Prostate gland (tissue), 2 donors: ENCODE measurements around the gene ZMYM2.

Source experiments
- POLR2A ChIP-seq: fragments of 450-650 bp; IDR thresholded peaks from one replicate; pipeline ENCODE4 v1.6.1; 2016; ENCODE audit warnings: antibody characterized with exemption, mild to moderate bottlenecking
- POLR2AphosphoS5 ChIP-seq: sonication (generic); formaldehyde crosslinking; IDR thresholded peaks from one replicate; pipeline ENCODE4 v1.6.1; 2017; ENCODE audit warnings: antibody characterized with exemption
- TF ChIP-seq, protein P1 (sequence below), 4 experiments: fragments of 200-600 bp in 2 of 4; fragments of 450-650 bp in 2 of 4; sonication (generic) in 2 of 4; IDR thresholded peaks; 1 replicate in 3 of 4; 2 replicates in 1 of 4; pipeline ENCODE4 v1.5.1; 2016 to 2019; ENCODE audit warnings: antibody characterized with exemption in 4 of 4, mild to moderate bottlenecking in 2 of 4, moderate library complexity in 2 of 4

DNA sequence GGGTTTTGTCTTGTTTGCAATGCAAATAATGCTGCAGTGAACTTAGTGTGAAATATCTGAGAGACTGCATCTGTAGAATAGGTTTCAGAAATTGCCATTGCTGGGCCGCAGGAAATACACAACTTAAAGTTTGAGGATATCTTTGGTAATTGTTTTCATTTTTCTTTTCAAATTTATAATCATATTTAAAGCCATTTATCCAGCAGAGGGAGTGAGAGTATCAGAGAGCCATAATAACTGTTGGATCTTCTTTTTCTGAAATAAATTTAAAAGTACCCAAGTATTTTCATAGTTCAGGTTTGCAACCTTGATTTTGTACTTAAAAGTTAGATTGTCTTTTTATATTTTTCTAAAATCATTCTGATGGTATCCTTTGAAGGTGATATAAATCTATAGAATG, 99.4 kb downstream of the ZMYM2 start:
- TF ChIP-seq POLR2A (no peak), POLR2AphosphoS5 (no peak)
- TF ChIP-seq, protein P1, sequence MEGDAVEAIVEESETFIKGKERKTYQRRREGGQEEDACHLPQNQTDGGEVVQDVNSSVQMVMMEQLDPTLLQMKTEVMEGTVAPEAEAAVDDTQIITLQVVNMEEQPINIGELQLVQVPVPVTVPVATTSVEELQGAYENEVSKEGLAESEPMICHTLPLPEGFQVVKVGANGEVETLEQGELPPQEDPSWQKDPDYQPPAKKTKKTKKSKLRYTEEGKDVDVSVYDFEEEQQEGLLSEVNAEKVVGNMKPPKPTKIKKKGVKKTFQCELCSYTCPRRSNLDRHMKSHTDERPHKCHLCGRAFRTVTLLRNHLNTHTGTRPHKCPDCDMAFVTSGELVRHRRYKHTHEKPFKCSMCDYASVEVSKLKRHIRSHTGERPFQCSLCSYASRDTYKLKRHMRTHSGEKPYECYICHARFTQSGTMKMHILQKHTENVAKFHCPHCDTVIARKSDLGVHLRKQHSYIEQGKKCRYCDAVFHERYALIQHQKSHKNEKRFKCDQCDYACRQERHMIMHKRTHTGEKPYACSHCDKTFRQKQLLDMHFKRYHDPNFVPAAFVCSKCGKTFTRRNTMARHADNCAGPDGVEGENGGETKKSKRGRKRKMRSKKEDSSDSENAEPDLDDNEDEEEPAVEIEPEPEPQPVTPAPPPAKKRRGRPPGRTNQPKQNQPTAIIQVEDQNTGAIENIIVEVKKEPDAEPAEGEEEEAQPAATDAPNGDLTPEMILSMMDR (IDR thresholded peaks at IDR 0.05) = no peak
